GM19467 (cell line): ENCODE measurements around the gene NCOA1.
"Not testable (repeated sequence)": the region's sequence is repeated elsewhere in the genome, so short reads cannot be mapped to it uniquely, and the experiment has no call there.

Source experiments
- ATAC-seq: cut with Tn5 transposase; IDR thresholded peaks from one replicate; pipeline ENCODE4 v1.9.1; 2021; ENCODE audit warnings: mild to moderate bottlenecking, moderate library complexity; ENCODE audit not compliant: unreplicated experiment

Gene NCOA1

GRCh38 chr2:24531610-24532009 is 40.6 kb downstream of the NCOA1 start:
- ATAC-seq, result not testable (repeated sequence)

- not testable (repeated sequence) for ATAC-seq
These were observed 41.0 kb downstream of the NCOA1 start for GRCh38 chr2:24532057-24532456.

- not testable (repeated sequence) for ATAC-seq
These were observed 42.5 kb downstream of the NCOA1 start for GRCh38 chr2:24533574-24533973.

DNA sequence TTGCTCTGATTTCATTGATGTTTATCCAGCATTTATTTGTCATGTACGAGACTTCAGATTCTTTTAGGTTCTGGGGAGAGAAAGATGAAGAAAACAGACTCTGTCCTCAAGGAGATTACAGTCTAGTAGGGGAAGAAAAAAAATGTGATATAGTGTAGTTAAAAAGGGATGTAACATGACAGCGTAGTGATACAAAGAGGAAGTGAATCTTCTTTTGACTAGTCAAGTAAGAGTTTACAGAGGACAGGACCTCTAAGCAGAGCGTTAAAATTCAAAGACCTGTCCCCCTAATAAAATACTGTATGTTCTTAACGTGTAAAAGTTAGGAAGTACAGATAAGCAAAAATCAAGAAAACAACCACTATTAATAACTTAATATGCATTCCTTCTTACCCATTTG is 47.7 kb downstream of the NCOA1 start:
- no peak for ATAC-seq

DNA sequence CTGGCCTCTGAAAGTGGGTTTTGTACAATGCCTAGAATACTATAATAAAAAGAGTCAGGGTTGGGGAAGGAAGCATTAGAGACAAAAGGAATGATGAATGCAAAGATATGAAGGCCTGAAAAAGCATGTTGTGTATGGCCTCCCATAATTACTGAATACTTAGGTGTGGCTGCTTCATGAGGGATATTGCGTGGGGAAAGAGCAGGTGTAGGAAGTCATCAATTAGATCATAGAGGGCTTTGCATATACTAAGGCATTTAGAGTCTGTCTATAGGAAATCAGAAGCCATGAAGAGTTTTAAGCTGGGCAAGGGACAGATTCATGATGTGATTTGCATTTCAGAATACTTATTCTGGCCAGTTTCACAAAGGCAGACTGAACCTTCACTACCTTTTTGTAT is 48.2 kb downstream of the NCOA1 start:
- no peak for ATAC-seq

DNA sequence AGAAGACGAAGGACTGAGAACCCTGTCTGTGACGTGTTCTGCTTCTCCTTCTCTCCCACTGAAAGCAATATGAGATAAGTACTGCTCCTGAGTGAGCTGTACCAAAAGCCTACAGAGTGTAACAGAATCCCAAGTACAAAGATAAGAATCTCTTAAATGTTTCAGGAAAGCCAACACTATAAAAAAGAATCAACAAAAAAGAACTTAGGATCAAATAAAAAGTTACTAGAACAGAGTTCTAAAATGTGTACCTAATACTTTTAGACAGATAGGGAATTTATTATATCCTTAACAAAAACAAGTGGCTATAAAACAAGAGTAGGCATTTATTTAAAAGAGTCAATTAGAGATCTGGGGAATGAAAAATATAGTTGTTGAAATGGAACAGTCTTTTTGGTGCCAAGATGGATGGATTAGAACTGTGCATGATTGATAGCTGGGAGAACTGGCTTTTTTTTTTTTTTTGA is 49.0 kb downstream of the NCOA1 start:
- ATAC-seq, result no peak

DNA sequence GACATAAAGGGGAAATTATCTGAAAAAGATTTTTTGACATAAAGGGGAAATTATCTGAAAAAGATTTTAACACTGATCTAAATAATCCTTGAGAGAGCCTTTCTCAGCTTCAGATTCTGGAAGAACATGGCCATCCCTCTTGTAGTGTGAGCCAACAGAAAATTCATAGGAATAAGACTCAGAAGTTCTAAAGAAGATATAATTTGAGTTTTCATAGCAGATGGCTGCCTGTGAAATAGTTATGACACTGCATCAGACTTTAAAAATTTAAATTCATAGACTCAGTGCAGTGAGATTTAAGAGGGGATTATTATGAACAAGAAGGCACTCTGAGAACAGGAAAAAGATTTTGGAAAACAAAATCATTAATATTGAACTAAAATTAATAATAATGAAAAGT is 50.6 kb downstream of the NCOA1 start:
- no peak for ATAC-seq

- no peak for ATAC-seq
These were observed 51.3 kb downstream of the NCOA1 start for GRCh38 chr2:24542269-24542872.

- no peak for ATAC-seq
These were observed 52.2 kb downstream of the NCOA1 start for GRCh38 chr2:24543252-24543651.

GRCh38 chr2:24544456-24545115 is 53.5 kb downstream of the NCOA1 start:
- ATAC-seq, result no peak

- no peak for ATAC-seq
These were observed 55.6 kb downstream of the NCOA1 start for GRCh38 chr2:24546669-24547068.

DNA sequence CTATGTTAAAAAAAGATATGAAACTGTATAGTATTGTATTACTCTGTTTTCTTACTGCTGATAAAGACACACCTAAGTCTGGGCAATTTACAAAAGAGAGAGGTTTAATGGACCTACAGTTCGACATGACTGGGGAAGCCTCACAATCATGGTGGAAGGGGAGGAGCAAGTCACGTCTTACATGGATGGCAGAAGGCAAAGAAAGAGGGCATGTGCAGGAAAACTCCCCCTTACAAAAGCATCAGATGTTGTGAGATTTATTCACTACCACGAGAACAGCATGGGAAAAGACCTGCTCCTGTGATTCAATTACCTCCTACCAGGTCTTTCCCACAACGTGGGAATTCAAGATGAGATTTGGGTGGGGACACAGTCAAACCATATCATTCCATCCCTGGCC is 57.0 kb downstream of the NCOA1 start:
- no peak for ATAC-seq

GRCh38 chr2:24550301-24550700 is 59.2 kb downstream of the NCOA1 start:
- not testable (repeated sequence) for ATAC-seq

DNA sequence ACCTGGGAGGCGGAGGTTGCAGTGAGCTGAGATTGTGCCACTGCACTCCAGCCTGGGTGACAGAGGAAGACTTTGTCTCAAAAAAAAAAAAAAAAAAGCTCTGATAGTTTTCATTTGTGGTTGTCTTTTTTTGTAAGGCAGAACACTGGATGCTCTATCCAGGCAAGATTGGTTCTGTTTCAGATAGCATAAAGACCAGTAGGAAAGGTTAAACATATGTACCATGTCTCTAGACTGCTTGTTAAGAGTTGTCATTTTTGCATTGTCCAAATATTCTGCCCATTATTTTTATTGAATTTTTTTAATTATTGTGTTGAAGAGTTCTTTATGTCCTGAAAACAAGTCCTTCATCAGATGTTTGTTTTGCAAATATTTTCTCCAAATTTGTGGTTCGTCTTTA is 60.0 kb downstream of the NCOA1 start:
- no peak for ATAC-seq

DNA sequence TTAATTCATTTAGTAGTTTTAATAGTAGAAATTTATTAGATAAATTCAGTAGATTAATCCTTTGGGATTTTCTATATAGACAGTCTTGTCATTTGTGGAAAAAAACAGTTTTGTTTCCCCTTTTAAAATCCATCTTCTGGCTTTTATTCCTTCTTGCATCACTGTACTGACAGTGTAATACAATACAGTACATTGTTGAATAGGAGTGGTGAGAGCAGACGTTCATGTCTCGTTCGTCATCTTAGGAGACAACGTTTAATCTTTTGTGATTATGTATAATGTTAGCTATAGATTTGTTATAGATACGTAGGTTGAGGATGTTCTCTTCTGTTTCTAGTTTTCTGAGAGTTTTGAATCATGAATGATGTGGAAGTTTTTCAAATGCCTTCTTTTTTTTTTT is 61.8 kb downstream of the NCOA1 start:
- no peak for ATAC-seq

- no peak for ATAC-seq
These were observed 67.9 kb downstream of the NCOA1 start for GRCh38 chr2:24558781-24559472.

DNA sequence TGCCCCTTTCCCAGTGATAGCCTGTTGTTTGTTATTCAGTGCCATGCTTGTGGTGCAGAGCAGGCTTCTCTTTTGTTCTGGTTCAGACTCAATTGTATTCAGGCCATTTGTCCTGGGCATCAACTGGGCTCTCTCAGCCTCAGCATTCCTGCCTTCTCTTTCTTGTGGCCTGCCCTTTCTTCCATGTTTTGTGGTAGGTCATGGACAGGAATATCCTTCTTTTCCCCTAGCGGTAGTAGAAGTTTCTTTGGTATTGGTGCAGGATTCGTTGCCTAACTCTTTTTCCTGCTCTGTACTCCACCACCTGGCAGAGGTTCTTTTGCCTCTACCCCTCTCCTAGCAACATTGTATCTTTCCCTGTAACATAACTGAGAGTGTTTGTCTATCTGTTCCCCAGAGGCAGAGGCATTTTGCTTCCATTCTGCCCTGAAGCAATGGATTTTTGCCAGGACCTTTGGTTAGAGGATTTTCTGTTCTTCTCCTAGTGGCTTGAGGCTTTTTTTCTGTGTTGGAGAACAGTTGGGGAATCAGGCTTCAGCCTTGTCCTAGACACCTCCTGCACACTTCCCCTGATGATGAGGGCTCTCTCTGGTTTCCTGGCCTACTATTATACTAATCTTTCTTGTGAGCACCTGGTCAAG is 68.5 kb downstream of the NCOA1 start:
- ATAC-seq, result no peak

- no peak for ATAC-seq
These were observed 74.5 kb downstream of the NCOA1 start for GRCh38 chr2:24565537-24565936.

DNA sequence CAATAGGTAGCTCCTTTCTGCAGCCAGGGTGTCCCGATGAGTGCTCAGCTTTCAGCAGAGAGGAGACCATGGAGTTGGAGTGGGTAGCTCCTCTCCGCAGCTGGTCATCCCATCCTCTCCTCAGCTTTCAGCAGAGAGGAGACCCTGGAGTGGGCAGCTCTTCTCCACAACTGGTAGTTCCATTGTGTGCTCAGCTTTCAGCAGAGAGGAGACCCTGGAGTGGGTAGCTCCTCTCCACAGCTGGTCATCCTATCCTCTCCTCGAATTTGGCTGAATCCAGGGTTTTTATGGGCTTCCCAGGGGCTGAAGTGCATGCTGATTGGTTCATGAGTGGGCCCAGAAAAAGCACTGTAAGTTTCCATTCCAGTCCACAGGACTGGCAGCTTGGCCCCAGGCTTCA is 75.2 kb downstream of the NCOA1 start:
- no peak for ATAC-seq

- no peak for ATAC-seq
These were observed 75.6 kb downstream of the NCOA1 start for GRCh38 chr2:24566630-24567029.

GRCh38 chr2:24568551-24568950 is 77.5 kb downstream of the NCOA1 start:
- no peak for ATAC-seq

GRCh38 chr2:24569565-24569964 is 78.5 kb downstream of the NCOA1 start:
- ATAC-seq, result not testable (repeated sequence)
